ENCODE data around the gene LRMDA.

DNA sequence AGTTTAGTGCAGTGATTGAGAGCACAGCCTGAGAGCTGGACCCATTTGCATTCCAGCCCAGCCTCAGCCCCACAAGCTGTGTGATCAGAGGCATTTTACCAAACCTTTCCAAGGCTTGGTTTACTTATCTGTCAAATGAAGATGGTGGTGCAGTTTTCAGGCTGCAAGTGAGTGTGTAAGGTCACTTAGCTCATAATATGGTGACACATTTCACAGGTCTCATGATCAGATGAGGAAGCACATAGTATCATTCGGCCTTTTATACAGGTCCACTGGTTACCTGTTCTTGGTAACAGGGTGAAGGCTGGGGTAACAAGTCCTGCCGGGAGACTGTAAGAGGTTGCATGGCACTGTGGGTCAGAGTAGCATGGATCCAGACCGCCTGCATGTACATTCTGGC, 371.7 kb downstream of the LRMDA start:
- TF ChIP-seq, protein P1, sequence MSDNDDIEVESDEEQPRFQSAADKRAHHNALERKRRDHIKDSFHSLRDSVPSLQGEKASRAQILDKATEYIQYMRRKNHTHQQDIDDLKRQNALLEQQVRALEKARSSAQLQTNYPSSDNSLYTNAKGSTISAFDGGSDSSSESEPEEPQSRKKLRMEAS (IDR thresholded peaks at IDR 0.05; ENCODE audit: low read depth, low read length) = no peak
- TF ChIP-seq, protein P2, sequence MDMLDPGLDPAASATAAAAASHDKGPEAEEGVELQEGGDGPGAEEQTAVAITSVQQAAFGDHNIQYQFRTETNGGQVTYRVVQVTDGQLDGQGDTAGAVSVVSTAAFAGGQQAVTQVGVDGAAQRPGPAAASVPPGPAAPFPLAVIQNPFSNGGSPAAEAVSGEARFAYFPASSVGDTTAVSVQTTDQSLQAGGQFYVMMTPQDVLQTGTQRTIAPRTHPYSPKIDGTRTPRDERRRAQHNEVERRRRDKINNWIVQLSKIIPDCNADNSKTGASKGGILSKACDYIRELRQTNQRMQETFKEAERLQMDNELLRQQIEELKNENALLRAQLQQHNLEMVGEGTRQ (IDR thresholded peaks at IDR 0.05; ENCODE audit: borderline replicate concordance, low read depth, low read length) = no peak
- TF ChIP-seq BHLHE40 (IDR thresholded peaks at IDR 0.05; ENCODE audit: borderline replicate concordance in 1 of 2, low read depth in 2 of 2, low read length in 1 of 2) (no peak), TCF7 (IDR thresholded peaks at IDR 0.05; ENCODE audit: borderline replicate concordance) (no peak), GABPA (IDR thresholded peaks at IDR 0.05; ENCODE audit: low read depth) (no peak), RFX5 (IDR thresholded peaks at IDR 0.05; ENCODE audit: low read depth, low read length) (no peak), CHD2 (IDR thresholded peaks at IDR 0.05; ENCODE audit: borderline replicate concordance, low read depth, low read length) (no peak), YY1 (IDR thresholded peaks at IDR 0.05; ENCODE audit: low read depth, low read length) (no peak), POLR2AphosphoS5 (IDR thresholded peaks at IDR 0.05; ENCODE audit: low read length) (no peak), SMC3 (IDR thresholded peaks at IDR 0.05; ENCODE audit: borderline replicate concordance, low read length) (no peak), POLR2A (IDR thresholded peaks at IDR 0.05; ENCODE audit: low read depth, low read length) (no peak), TAF1 (IDR thresholded peaks at IDR 0.05; ENCODE audit: borderline replicate concordance, low read depth, low read length) (no peak)
- TF ChIP-seq, protein P3, sequence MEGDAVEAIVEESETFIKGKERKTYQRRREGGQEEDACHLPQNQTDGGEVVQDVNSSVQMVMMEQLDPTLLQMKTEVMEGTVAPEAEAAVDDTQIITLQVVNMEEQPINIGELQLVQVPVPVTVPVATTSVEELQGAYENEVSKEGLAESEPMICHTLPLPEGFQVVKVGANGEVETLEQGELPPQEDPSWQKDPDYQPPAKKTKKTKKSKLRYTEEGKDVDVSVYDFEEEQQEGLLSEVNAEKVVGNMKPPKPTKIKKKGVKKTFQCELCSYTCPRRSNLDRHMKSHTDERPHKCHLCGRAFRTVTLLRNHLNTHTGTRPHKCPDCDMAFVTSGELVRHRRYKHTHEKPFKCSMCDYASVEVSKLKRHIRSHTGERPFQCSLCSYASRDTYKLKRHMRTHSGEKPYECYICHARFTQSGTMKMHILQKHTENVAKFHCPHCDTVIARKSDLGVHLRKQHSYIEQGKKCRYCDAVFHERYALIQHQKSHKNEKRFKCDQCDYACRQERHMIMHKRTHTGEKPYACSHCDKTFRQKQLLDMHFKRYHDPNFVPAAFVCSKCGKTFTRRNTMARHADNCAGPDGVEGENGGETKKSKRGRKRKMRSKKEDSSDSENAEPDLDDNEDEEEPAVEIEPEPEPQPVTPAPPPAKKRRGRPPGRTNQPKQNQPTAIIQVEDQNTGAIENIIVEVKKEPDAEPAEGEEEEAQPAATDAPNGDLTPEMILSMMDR (IDR thresholded peaks at IDR 0.05 in 2 of 3, conservative IDR thresholded peaks at IDR 0.05 in 1 of 3; ENCODE audit: control insufficient read depth in 2 of 3, extremely low read depth in 1 of 3, insufficient read depth in 1 of 3, low read depth in 3 of 3, low read length in 3 of 3) = no peak

Data from GM12878 (cell line).